GM12878 (cell line): ENCODE measurements around the gene SETDB1. TPM values are rescaled to one million over a fixed set of nuclear protein-coding genes. Genes with fewer than 3 reads are reported as not detected.

Experiments
- ATAC-seq: fragments of 200-7000 bp; cut with Tn5 transposase; 3 replicates; pipeline ENCODE4 v1.9.1; 2020; ENCODE audit warnings: mild to moderate bottlenecking, moderate library complexity
- BruUV-seq: library from RNA; stranded (reverse); fragments of 400-500 nt; replicated peaks from 2 replicates; lab custom pipeline; 2021; lab: Mats Ljungman, UMichigan
- CTCF ChIA-PET: fragments of 300-600 bp; sonication (Branson Sonifier 250); formaldehyde crosslinking; extraction: SDS; loops from one replicate; lab custom pipeline; 2021; ENCODE audit warnings: inconsistent platforms; lab: Yijun Ruan, JAX
- POLR2A ChIA-PET: fragments of 350-600 bp; formaldehyde crosslinking; extraction: SDS; loops from one replicate; lab custom pipeline; 2021; ENCODE audit warnings: inconsistent platforms; lab: Charles Lee
- RAD21 ChIA-PET: fragments of 300-600 bp; sonication (Branson Sonifier 250); formaldehyde crosslinking; loops from one replicate; lab custom pipeline; 2023; ENCODE audit warnings: antibody characterized with exemption; ENCODE audit not compliant: unreplicated experiment; lab: Charles Lee
- SMC1A ChIA-PET: fragments of 300-600 bp; sonication (Branson Sonifier 250); formaldehyde crosslinking; loops from one replicate; lab custom pipeline; 2023; ENCODE audit not compliant: unreplicated experiment, uncharacterized antibody; lab: Charles Lee
- DNase-seq: peaks from one replicate; pipeline ENCODE4 v3.0.0-alpha.2; 2011; ENCODE audit warnings: low read depth, low spot score
- FAIRE-seq: peaks from 3 replicates; lab custom pipeline; 2011; peaks lifted over from hg19 to GRCh38; lab: Jason Lieb, UNC
- H2AFZ ChIP-seq: 2 replicates; pipeline ENCODE4 v1.6.0; 2011; ENCODE audit warnings: low read depth, low read length, control low read depth; ENCODE audit not compliant: control insufficient read depth
- H3K27ac ChIP-seq: 2 replicates; pipeline ENCODE4 v1.5.1; 2011; ENCODE audit warnings: control low read depth; ENCODE audit not compliant: control insufficient read depth, insufficient read depth
- H3K27me3 ChIP-seq, 2 experiments: replicated peaks in 1 of 2; 2 replicates each; pipeline versions ENCODE4 v1.6.0 to v1.6.1; 2011; ENCODE audit warnings: low read length in 1 of 2; ENCODE audit not compliant: control insufficient read depth in 2 of 2, insufficient read depth in 2 of 2
- H3K36me3 ChIP-seq, 2 experiments: 2 replicates each; pipeline ENCODE4 v1.5.1; 2011; ENCODE audit warnings: low read length in 1 of 2; ENCODE audit not compliant: control insufficient read depth in 2 of 2, insufficient read depth in 2 of 2
- H3K4me1 ChIP-seq: 2 replicates; pipeline ENCODE4 v1.6.1; 2011; ENCODE audit warnings: mild to moderate bottlenecking, low read length, moderate library complexity, mixed read lengths; ENCODE audit not compliant: control insufficient read depth, insufficient read depth
- H3K4me2 ChIP-seq: 2 replicates; pipeline ENCODE4 v1.6.0; 2011; ENCODE audit warnings: control low read depth; ENCODE audit not compliant: control insufficient read depth, insufficient read depth
- H3K4me3 ChIP-seq: fragments of 200-600 bp; sonication (generic); 2 replicates; pipeline ENCODE4 v1.5.1; 2016
- H3K79me2 ChIP-seq: 2 replicates; pipeline ENCODE4 v1.6.0; 2011; ENCODE audit warnings: low read length; ENCODE audit not compliant: control insufficient read depth, insufficient read depth
- H3K9ac ChIP-seq: 2 replicates; pipeline ENCODE4 v1.8.0; 2011; ENCODE audit warnings: low read length, control low read depth, mixed read lengths; ENCODE audit not compliant: control insufficient read depth, insufficient read depth
- H3K9me3 ChIP-seq: replicated peaks from 3 replicates; pipeline ENCODE4 v1.5.1; 2011; ENCODE audit warnings: mild to moderate bottlenecking, low read length; ENCODE audit not compliant: control insufficient read depth, insufficient read depth
- H4K20me1 ChIP-seq: 2 replicates; pipeline ENCODE4 v1.6.0; 2011; ENCODE audit not compliant: control insufficient read depth, insufficient read depth
- BCL11A ChIP-seq: IDR thresholded peaks from 2 replicates; pipeline ENCODE4 v1.6.1; 2011; ENCODE audit warnings: low read depth, low read length
- CBX5 ChIP-seq: sonication (generic); IDR thresholded peaks from 2 replicates; pipeline ENCODE4 v1.6.1; 2016; ENCODE audit warnings: low read depth, moderate library complexity, mild to moderate bottlenecking, inconsistent platforms
- EED ChIP-seq: sonication (generic); IDR thresholded peaks from 2 replicates; pipeline ENCODE4 v1.6.1; 2016; ENCODE audit warnings: antibody characterized with exemption, low read depth
- EP300 ChIP-seq, 2 experiments: fragments of 150-350 bp in 1 of 2; IDR thresholded peaks; 2 replicates each; pipeline ENCODE4 v1.6.1; 2011 to 2012; ENCODE audit warnings: low read depth in 2 of 2, low read length in 2 of 2, borderline replicate concordance in 1 of 2, improper control_type of control experiment in 1 of 2, inconsistent platforms in 1 of 2; ENCODE audit not compliant: control insufficient read depth in 1 of 2
- EZH2 ChIP-seq: IDR thresholded peaks from 2 replicates; pipeline ENCODE4 v1.6.1; 2012; ENCODE audit warnings: low read depth, mild to moderate bottlenecking, control low read depth, inconsistent platforms, low read length, borderline replicate concordance; ENCODE audit not compliant: control insufficient read depth
- HDGF ChIP-seq: fragments of 450-650 bp; IDR thresholded peaks from 2 replicates; pipeline ENCODE4 v1.6.1; 2016; ENCODE audit warnings: antibody characterized with exemption
- MEF2B ChIP-seq: fragments of 450-650 bp; IDR thresholded peaks from 2 replicates; pipeline ENCODE4 v1.6.1; 2018; ENCODE audit warnings: mild to moderate bottlenecking, moderate library complexity; ENCODE audit not compliant: partially characterized antibody, poor library complexity, severe bottlenecking
- NFYA ChIP-seq: IDR thresholded peaks from 2 replicates; pipeline ENCODE4 v1.6.1; 2011; ENCODE audit warnings: low read depth, mild to moderate bottlenecking, low read length, improper control_type of control experiment, borderline replicate concordance
- NRF1 ChIP-seq: conservative IDR thresholded peaks from 2 replicates; pipeline ENCODE4 v1.6.1; 2011; ENCODE audit warnings: mild to moderate bottlenecking, low read depth, low read length, improper control_type of control experiment
- RCOR1 ChIP-seq: conservative IDR thresholded peaks from 2 replicates; pipeline ENCODE4 v1.6.1; 2012; ENCODE audit warnings: low read depth, low read length, improper control_type of control experiment
- SIN3A ChIP-seq: IDR thresholded peaks from 2 replicates; pipeline ENCODE4 v1.6.1; 2012; ENCODE audit warnings: low read depth, low read length, improper control_type of control experiment
- WGBS: methylation state at CpG from one replicate; pipeline ENCODE4 v1.1.6; 2016; ENCODE audit warnings: low lambda C conversion rate; ENCODE audit not compliant: insufficient replicate concordance, insufficient coverage; ENCODE audit errors: missing lambda C conversion rate; 5-methylcytosine and 5-hydroxymethylcytosine counted together
- in situ Hi-C: fragments of 300-500 bp; cut with MboI; formaldehyde crosslinking; loops from 9 replicates; pipeline ENCODE4 v1.14.3; 2018; ENCODE audit warnings: mixed read lengths
- intact Hi-C: fragments of 100-400 bp; cut with micrococcal nuclease; formaldehyde crosslinking; loops from one replicate; pipeline ENCODE4 v1.14.2; 2022; ENCODE audit not compliant: unreplicated experiment
- polyA plus RNA-seq, 11 experiments: library from polyadenylated mRNA; depleted of rRNA in 4 of 11; unstranded in 6 of 11; stranded (reverse) in 5 of 11; fragments of >200 nt; fragmentation: Nextera tagmentation in 4 of 11; fragmentation: Illumina TruSeq in 1 of 11; extraction: Ambion mirVana in 4 of 11; extraction: Trizol in 1 of 11; gene quantifications; 1 replicate in 1 of 11; 2 replicates in 10 of 11; pipeline versions ENCODE4 v1.2.1 to v1.2.3, GENCODE V29; 2011 to 2016; ENCODE audit warnings: inconsistent platforms in 2 of 11, missing spikeins in 2 of 11, low read depth in 1 of 11
- total RNA-seq, 4 experiments: library from RNA; depleted of rRNA in 3 of 4; stranded (reverse); fragments of >200 nt in 3 of 4; fragmentation: Illumina TruSeq in 1 of 4; extraction: Trizol in 1 of 4; gene quantifications; 2 replicates each; pipeline versions ENCODE4 v1.2.1 to v1.2.3, GENCODE V29; 2013 to 2021

SETDB1 gene
- total and polyA plus RNA-seq, 10 of the 15 experiments (the other 5 are each of a cell fraction or from before 2014, with no cell fraction given) = 14.3 to 56.7 (median 35.7) TPM

DNA sequence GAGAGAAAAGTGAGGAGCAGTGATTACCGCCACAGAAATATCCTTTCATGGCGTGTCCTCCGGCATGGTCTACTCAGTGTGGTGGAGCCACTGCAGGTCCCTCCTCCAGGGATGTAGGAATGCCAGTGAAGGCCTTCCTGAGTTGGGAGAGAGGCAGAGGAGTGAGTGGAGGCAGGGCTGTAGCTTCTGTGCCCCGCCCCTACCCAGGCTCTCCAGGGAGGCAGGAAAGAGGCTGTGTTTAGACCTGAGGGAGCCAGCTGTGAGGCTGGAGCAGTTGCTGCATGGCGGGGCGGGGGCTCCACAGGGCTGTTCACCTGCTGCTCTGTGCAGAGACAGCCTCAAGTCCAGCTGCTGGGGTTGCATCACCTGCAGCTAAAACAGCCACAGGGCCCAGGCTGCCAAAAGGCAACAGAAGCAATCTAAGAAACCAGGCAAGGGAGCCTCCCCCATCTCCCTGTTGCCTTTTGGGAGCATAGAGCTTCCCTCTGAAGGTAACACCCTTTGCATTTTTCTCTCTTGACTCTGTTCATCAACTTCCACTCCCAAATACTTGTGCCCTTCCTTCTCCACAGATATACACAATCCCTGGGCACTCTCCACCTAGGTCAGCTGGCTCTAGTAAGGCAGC is 55.1 kb downstream of the SETDB1 start:
- H3K27me3 ChIP-seq = no peaks in the 10 kb centered on the region; a peak in 2 of 4 replicates
- ChIA-PET CTCF (interaction anchor here (0.7 to 15.8 kb wide), 11 partner anchors 9 to 726 kb away, joined by 3 to 252 read pairs (median 3); partner anchors contain the start of gene MINDY1), POLR2A (no interaction called here), SMC1A (interaction anchor here (0.6 kb wide), 2 partner anchors 308 to 635 kb away, joined by 3 read pairs; no protein-coding TSS in a partner anchor), RAD21 (interaction anchor here (1.8 to 4.1 kb wide), 2 partner anchors 14 to 25 kb away, joined by 4 to 19 read pairs; partner anchors contain the start of gene MINDY1)
- no peak overlapping the region for H2AFZ ChIP-seq
- no peak overlapping the region for H3K9ac ChIP-seq
- intact Hi-C loops (no loop called here), in situ Hi-C loops (no loop called here)
- H3K4me1 ChIP-seq = no peaks in the 10 kb centered on the region
- H3K4me3 ChIP-seq = no peak overlapping the region
- no peak overlapping the region for H3K4me2 ChIP-seq
- FAIRE-seq = no peak
- no peaks in the 10 kb centered on the region for H3K36me3 ChIP-seq
- H3K79me2 ChIP-seq = no peaks in the 10 kb centered on the region
- no peak for DNase-seq
- H3K9me3 ChIP-seq = no peaks in the 10 kb centered on the region
- BruUV-seq = no TSS peak
- no peaks in the 10 kb centered on the region for H4K20me1 ChIP-seq
- ATAC-seq = no peak
- WGBS = 73% methylated on average over 5 of the region's 6 CpGs
- no peak for TF ChIP-seq NRF1
- no peak for TF ChIP-seq RCOR1
- TF ChIP-seq MEF2B = no peak
- no peak for TF ChIP-seq EED
- no peak for TF ChIP-seq SIN3A
- TF ChIP-seq NFYA = no peak
- TF ChIP-seq HDGF = no peak
- no peak for TF ChIP-seq CBX5
- TF ChIP-seq BCL11A = no peak
- TF ChIP-seq EZH2 = no peak
- TF ChIP-seq EP300 (IDR thresholded peaks at IDR 0.05; ENCODE audit: borderline replicate concordance in 1 of 2, control insufficient read depth in 1 of 2, low read depth in 2 of 2, low read length in 2 of 2) = no peak
- no peak overlapping the region for H3K27ac ChIP-seq
